GM18861 (cell line): ENCODE measurements around the gene GBP2.
A peak's percentile ranks its signal among the peaks of the same experiment; 100 is the strongest.

Experiments used
- ATAC-seq: cut with Tn5 transposase; IDR thresholded peaks from one replicate; pipeline ENCODE4 v1.9.1; 2021; ENCODE audit not compliant: unreplicated experiment

Gene GBP2

GRCh38 chr1:89068291-89068690 lies 57.6 kb downstream of the GBP2 start:
- ATAC-seq: no peak

- ATAC-seq: peak; percentile 61
Observed at GRCh38 chr1:89065079-89065868, 60.6 kb downstream of the GBP2 start, which contains the start of gene GBP1. Gene GBP1 (minus strand): TSS chr1:89065208. CDS start chr1:89063234, 1,974 bp downstream.

DNA sequence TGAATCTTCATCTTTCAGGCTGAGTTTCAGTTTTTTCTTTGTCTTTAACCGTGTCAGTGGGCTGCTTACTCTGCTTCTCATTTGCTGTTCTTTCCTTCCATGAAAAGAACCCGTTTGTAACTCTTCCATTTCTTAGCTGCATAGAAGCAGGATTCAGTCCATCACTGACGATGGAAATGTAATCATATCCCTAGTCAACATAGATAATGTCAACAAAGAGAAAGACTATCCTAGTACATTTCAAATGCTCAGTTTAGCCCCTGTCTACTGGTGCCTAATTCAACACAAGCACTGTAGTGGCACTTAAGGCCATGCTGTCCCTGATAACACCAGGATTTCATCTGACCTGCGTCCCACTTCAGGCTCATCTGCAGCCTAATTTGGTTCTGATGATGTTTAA lies 61.3 kb downstream of the GBP2 start:
- ATAC-seq: peak; percentile 7

GRCh38 chr1:89063094-89063493 lies 62.8 kb downstream of the GBP2 start:
- no peak for ATAC-seq

DNA sequence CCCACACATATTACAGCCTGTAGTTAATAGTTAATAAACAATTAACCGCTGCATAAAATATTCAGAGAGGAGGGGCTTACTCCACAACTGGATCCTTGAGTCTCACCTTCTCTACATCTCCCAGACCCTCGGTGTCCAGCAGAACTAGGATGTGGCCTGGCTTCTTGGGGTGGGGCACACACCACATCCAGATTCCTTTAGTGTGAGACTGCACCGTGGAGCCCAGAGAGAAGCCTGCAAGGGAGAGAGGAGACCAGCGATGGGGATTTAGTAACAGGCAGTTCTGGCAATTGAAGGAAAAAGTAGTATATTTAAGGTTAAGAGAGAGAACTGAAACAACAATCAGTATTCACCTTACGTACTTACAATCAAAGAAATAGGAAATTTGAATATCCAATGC lies 65.8 kb downstream of the GBP2 start:
- ATAC-seq: no peak
